T1000 (cell line): ENCODE results near the gene OMD.

Source experiments
- DNase-seq: peaks from one replicate; lab custom pipeline; 2025; ENCODE audit warnings: mixed read lengths; lab: John Stamatoyannopoulos, UW

The OMD gene

GRCh38 chr9:92424340-92424739 is at the start of gene OMD:
OMD (minus strand) TSS chr9:92424471; CDS start chr9:92417558, 6,913 bp downstream.
- no peak for DNase-seq

- no peak for DNase-seq
Observed at GRCh38 chr9:92468206-92468605, 43.9 kb upstream of the OMD start.

- no peak for DNase-seq
Observed at GRCh38 chr9:92467511-92467910, 43.2 kb upstream of the OMD start.

GRCh38 chr9:92467041-92467440 is 42.8 kb upstream of the OMD start:
- DNase-seq: no peak

- no peak for DNase-seq
Observed at GRCh38 chr9:92463984-92464383, 39.7 kb upstream of the OMD start.

- no peak for DNase-seq
Observed at GRCh38 chr9:92463387-92463786, 39.1 kb upstream of the OMD start.

- no peak for DNase-seq
Observed at GRCh38 chr9:92457576-92457975, 33.3 kb upstream of the OMD start.

GRCh38 chr9:92455217-92455616 is 30.9 kb upstream of the OMD start:
- DNase-seq: no peak

GRCh38 chr9:92446536-92446935 is 22.3 kb upstream of the OMD start:
- DNase-seq: no peak

- DNase-seq: no peak
Observed at GRCh38 chr9:92444841-92445240, 20.6 kb upstream of the OMD start.

GRCh38 chr9:92440751-92441046 is 16.4 kb upstream of the OMD start:
- DNase-seq: no peak

GRCh38 chr9:92439921-92440750 is 15.9 kb upstream of the OMD start:
- DNase-seq: no peak

GRCh38 chr9:92438900-92439526 is 14.7 kb upstream of the OMD start:
- no peak for DNase-seq

- no peak for DNase-seq
Observed at GRCh38 chr9:92435263-92435662, 11.0 kb upstream of the OMD start.

GRCh38 chr9:92432972-92433548 is 8.8 kb upstream of the OMD start:
- DNase-seq: no peak

- DNase-seq: no peak
Observed at GRCh38 chr9:92432350-92432749, 8.1 kb upstream of the OMD start.

GRCh38 chr9:92429836-92430235 is 5.6 kb upstream of the OMD start:
- DNase-seq: no peak

- DNase-seq: no peak
Observed at GRCh38 chr9:92426501-92427145, 2.4 kb upstream of the OMD start.

- DNase-seq: no peak
Observed at GRCh38 chr9:92425474-92425873, 1.2 kb upstream of the OMD start.

GRCh38 chr9:92423612-92424011 is 659 bp downstream of the OMD start:
- no peak for DNase-seq

- DNase-seq: no peak
Observed at GRCh38 chr9:92422611-92423338, 1.5 kb downstream of the OMD start.

- DNase-seq: no peak
Observed at GRCh38 chr9:92414566-92414965, 9.7 kb downstream of the OMD start.
